HCT116 (cell line): ENCODE measurements around the gene RFTN1. TPM values are rescaled to one million over a fixed set of nuclear protein-coding genes. Genes with fewer than 3 reads are reported as not detected.

ENCODE experiments used
- ATAC-seq: fragments of 200-7000 bp; cut with Tn5 transposase; 2 replicates; pipeline ENCODE4 v1.9.1; 2020; ENCODE audit warnings: mild to moderate bottlenecking, moderate library complexity
- BruUV-seq: library from RNA; stranded (reverse); fragments of 400-500 nt; replicated peaks from 2 replicates; lab custom pipeline; 2021; lab: Mats Ljungman, UMichigan
- CTCF ChIA-PET: fragments of 300-600 bp; sonication (Branson Sonifier 250); formaldehyde crosslinking; loops from one replicate; lab custom pipeline; 2021; ENCODE audit warnings: antibody characterized with exemption; lab: Charles Lee
- POLR2A ChIA-PET: fragments of 300-600, 350-600 bp; sonication (Branson Sonifier 250); formaldehyde crosslinking; loops from one replicate; lab custom pipeline; 2021; ENCODE audit warnings: antibody characterized with exemption; lab: Charles Lee
- RAD21 ChIA-PET, 2 experiments: fragments of 300-600 bp; sonication (Branson Sonifier 250); formaldehyde crosslinking; loops; one replicate each; lab custom pipeline; 2023; ENCODE audit warnings: low total read pairs in 2 of 2; ENCODE audit not compliant: uncharacterized antibody in 2 of 2, unreplicated experiment in 2 of 2, low non-redundant PET in 1 of 2; lab: Charles Lee
- DNase-seq: peaks from one replicate; pipeline ENCODE4 v3.0.0-alpha.2; 2010; ENCODE audit warnings: low read depth, low spot score
- H2AFZ ChIP-seq: fragments of 200-600 bp; shearing (Covaris generic), sonication (generic); 2 replicates; pipeline ENCODE4 v1.6.1; 2017; ENCODE audit warnings: low read depth, mixed run types, mixed read lengths, antibody characterized with exemption, low read length; ENCODE audit not compliant: poor library complexity, severe bottlenecking
- H3K27ac ChIP-seq: 2 replicates; pipeline ENCODE4 v1.5.1; 2012; ENCODE audit warnings: low read depth, low read length
- H3K27me3 ChIP-seq: fragments of 200-600 bp; sonication (generic); 2 replicates; pipeline ENCODE4 v1.6.1; 2016; ENCODE audit warnings: mixed run types, low read length, mixed read lengths; ENCODE audit not compliant: insufficient read depth
- H3K36me3 ChIP-seq, 2 experiments: fragments of 200-500 bp in 1 of 2; fragments of 200-600 bp in 1 of 2; sonication (Bioruptor generic) in 1 of 2; sonication (generic) in 1 of 2; 2 replicates each; pipeline versions ENCODE4 v1.5.1 to v1.6.1; 2014 to 2016; ENCODE audit warnings: low read length in 2 of 2, inconsistent platforms in 1 of 2, mixed read lengths in 1 of 2, mixed run types in 1 of 2; ENCODE audit not compliant: insufficient read depth in 2 of 2, control insufficient read depth in 1 of 2
- H3K4me1 ChIP-seq, 2 experiments: fragments of 200-600 bp in 1 of 2; sonication (generic) in 1 of 2; 2 replicates each; pipeline versions ENCODE4 v1.5.1 to v1.6.1; 2012 to 2017; ENCODE audit warnings: low read length in 2 of 2, inconsistent platforms in 1 of 2, mild to moderate bottlenecking in 1 of 2, mixed read lengths in 1 of 2, mixed run types in 1 of 2, moderate library complexity in 1 of 2; ENCODE audit not compliant: insufficient read depth in 2 of 2, control insufficient read depth in 1 of 2
- H3K4me2 ChIP-seq: fragments of 200-600 bp; sonication (generic); 2 replicates; pipeline ENCODE4 v1.6.1; 2017; ENCODE audit warnings: mixed run types, low read length, mixed read lengths
- H3K4me3 ChIP-seq, 2 experiments: fragments of 200-600 bp in 1 of 2; sonication (generic) in 1 of 2; replicated peaks in 1 of 2; 2 replicates each; pipeline ENCODE4 v1.5.1; 2011 to 2016; ENCODE audit warnings: low read length in 2 of 2, control low read depth in 1 of 2, low read depth in 1 of 2, mild to moderate bottlenecking in 1 of 2, mixed read lengths in 1 of 2, mixed run types in 1 of 2
- H3K79me2 ChIP-seq: fragments of 200-600 bp; sonication (generic); 2 replicates; pipeline ENCODE4 v1.6.1; 2017; ENCODE audit warnings: mild to moderate bottlenecking, mixed run types, low read length, moderate library complexity, mixed read lengths; ENCODE audit not compliant: insufficient read depth
- H3K9ac ChIP-seq: fragments of 200-600 bp; sonication (generic); 2 replicates; pipeline ENCODE4 v1.6.1; 2016; ENCODE audit warnings: low read length, mixed read lengths
- H3K9me2 ChIP-seq: fragments of 200-600 bp; sonication (generic), shearing (Covaris generic); 2 replicates; pipeline ENCODE4 v1.6.1; 2017; ENCODE audit warnings: mixed run types, mild to moderate bottlenecking, moderate library complexity; ENCODE audit not compliant: insufficient read depth
- H3K9me3 ChIP-seq, 2 experiments: fragments of 200-500 bp in 1 of 2; fragments of 200-600 bp in 1 of 2; sonication (Bioruptor generic) in 1 of 2; sonication (generic) in 1 of 2; 2 replicates each; pipeline ENCODE4 v1.6.1; 2014 to 2017; ENCODE audit warnings: low read length in 2 of 2, mixed read lengths in 2 of 2, inconsistent platforms in 1 of 2, low read depth in 1 of 2, mild to moderate bottlenecking in 1 of 2, mixed run types in 1 of 2, moderate library complexity in 1 of 2; ENCODE audit not compliant: control insufficient read depth in 1 of 2, insufficient read depth in 1 of 2
- H4K20me1 ChIP-seq: fragments of 200-600 bp; sonication (generic), shearing (Covaris generic); 2 replicates; pipeline ENCODE4 v1.6.1; 2017; ENCODE audit warnings: mixed run types, mild to moderate bottlenecking, moderate library complexity; ENCODE audit not compliant: insufficient read depth
- ATF3 ChIP-seq: IDR thresholded peaks from 2 replicates; pipeline ENCODE4 v1.6.1; 2012
- CBX3 ChIP-seq: IDR thresholded peaks from 2 replicates; pipeline ENCODE4 v1.6.1; 2012; ENCODE audit warnings: low read depth
- CEBPB ChIP-seq: IDR thresholded peaks from 2 replicates; pipeline ENCODE4 v1.6.1; 2012; ENCODE audit warnings: low read depth
- EZH2 ChIP-seq: fragments of 200-600 bp; sonication (generic); IDR thresholded peaks from 2 replicates; pipeline ENCODE4 v1.6.1; 2017; ENCODE audit warnings: antibody characterized with exemption, mixed run types
- EZH2phosphoT487 ChIP-seq: fragments of 200-600 bp; IDR thresholded peaks from 2 replicates; pipeline ENCODE4 v1.6.1; 2018; ENCODE audit warnings: antibody characterized with exemption, borderline replicate concordance
- FOSL1 ChIP-seq: IDR thresholded peaks from 2 replicates; pipeline ENCODE4 v1.6.1; 2012; ENCODE audit warnings: low read depth
- JUND ChIP-seq: IDR thresholded peaks from 2 replicates; pipeline ENCODE4 v1.6.1; 2012
- MAX ChIP-seq: IDR thresholded peaks from 2 replicates; pipeline ENCODE4 v1.6.1; 2012
- POLR2A ChIP-seq: IDR thresholded peaks from 2 replicates; pipeline ENCODE4 v1.7.0; 2011; ENCODE audit warnings: borderline replicate concordance; ENCODE audit not compliant: insufficient read depth, insufficient read length; ENCODE audit errors: extremely low read depth
- RAD21 ChIP-seq: IDR thresholded peaks from 2 replicates; pipeline ENCODE4 v1.6.1; 2012; ENCODE audit warnings: low read depth, mild to moderate bottlenecking
- SIN3A ChIP-seq: IDR thresholded peaks from 2 replicates; pipeline ENCODE4 v1.6.1; 2012; ENCODE audit warnings: low read depth
- SP1 ChIP-seq: IDR thresholded peaks from 2 replicates; pipeline ENCODE4 v1.6.1; 2012; ENCODE audit warnings: low read depth
- SRF ChIP-seq: IDR thresholded peaks from 2 replicates; pipeline ENCODE4 v1.6.1; 2012; ENCODE audit warnings: low read depth
- TCF7L2 ChIP-seq: IDR thresholded peaks from 2 replicates; pipeline ENCODE4 v1.7.0; 2011; ENCODE audit warnings: borderline replicate concordance, inconsistent platforms; ENCODE audit not compliant: insufficient read depth, insufficient read length; ENCODE audit errors: extremely low read depth
- YY1 ChIP-seq: IDR thresholded peaks from 2 replicates; pipeline ENCODE4 v1.6.1; 2011; ENCODE audit warnings: low read length, low read depth, moderate library complexity, mild to moderate bottlenecking; ENCODE audit not compliant: insufficient replicate concordance; ENCODE audit errors: extremely low read depth
- ZFX ChIP-seq: fragments of 450-650 bp; IDR thresholded peaks from 2 replicates; pipeline ENCODE4 v1.6.1; 2017
- ZNF274 ChIP-seq: fragments of 200-500 bp; sonication (Bioruptor generic); IDR thresholded peaks from 2 replicates; pipeline ENCODE4 v1.6.1; 2014; ENCODE audit warnings: mild to moderate bottlenecking, low read depth, low read length, inconsistent platforms
- intact Hi-C: fragments of 100-400 bp; cut with micrococcal nuclease; formaldehyde crosslinking; loops from 2 replicates; pipeline ENCODE4 v1.10.0; 2022
- total RNA-seq: library from RNA; stranded (reverse); gene quantifications from one replicate; pipeline ENCODE4 v1.2.1, GENCODE V29; 2021; ENCODE audit not compliant: unreplicated experiment
- TF ChIP-seq, protein P1 (sequence below): IDR thresholded peaks from 2 replicates; pipeline ENCODE4 v1.6.1; 2011; ENCODE audit warnings: mild to moderate bottlenecking, low read length, moderate library complexity; ENCODE audit not compliant: insufficient replicate concordance; ENCODE audit errors: extremely low read depth

Gene RFTN1
- total RNA-seq, 1 experiment from 2014 or later, result 3.9 TPM

DNA sequence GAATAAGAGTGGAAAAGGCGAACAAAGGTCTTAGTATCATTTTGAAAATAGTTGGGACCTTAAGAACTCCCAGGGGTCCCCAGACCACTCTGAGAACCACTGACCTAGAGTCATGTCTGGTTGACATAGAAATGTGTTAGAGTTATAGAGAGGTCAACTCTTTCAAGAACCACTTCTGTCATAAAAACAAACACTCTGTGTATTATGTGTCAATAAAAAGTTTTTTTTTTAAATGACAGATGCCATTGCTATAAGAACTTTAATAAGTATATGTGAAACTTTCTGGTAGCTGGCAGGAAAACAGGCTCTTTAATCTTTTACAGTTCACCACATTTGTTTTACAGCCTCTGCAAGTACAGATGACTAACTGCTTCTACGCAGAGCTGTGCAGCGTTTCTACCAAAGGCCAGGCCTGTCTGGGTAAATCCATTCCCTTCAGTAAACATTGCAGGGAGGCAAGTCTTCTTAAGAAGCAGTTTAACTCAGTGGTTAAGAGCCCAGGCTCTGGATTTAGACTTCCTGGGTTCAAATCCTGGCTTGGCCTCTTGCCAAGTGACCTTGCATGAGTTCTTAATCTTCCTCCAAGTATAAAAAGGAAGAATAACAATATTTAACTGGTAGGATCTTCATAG lies 56.6 kb downstream of the RFTN1 start:
- ATAC-seq, result no peak

GRCh38 chr3:16455966-16456365 lies 57.5 kb downstream of the RFTN1 start:
- Histone ChIP-seq H3K9me2 (no peaks in the 10 kb centered on the region), H3K79me2 (no peaks in the 10 kb centered on the region), H2AFZ (no peak overlapping the region), H3K9ac (no peak overlapping the region), H3K4me3 (no peak overlapping the region), H4K20me1 (no peaks in the 10 kb centered on the region), H3K4me1 (no peaks in the 10 kb centered on the region), H3K9me3 (no peaks in the 10 kb centered on the region), H3K36me3 (no peaks in the 10 kb centered on the region), H3K4me2 (no peak overlapping the region), H3K27ac (no peak overlapping the region), H3K27me3 (no peaks in the 10 kb centered on the region)
- POLR2A ChIA-PET, result interaction anchor here (0.8 kb wide), 1 partner anchor 10 kb away, joined by 6 read pairs; no protein-coding TSS in a partner anchor
- intact Hi-C loops, result no loop called here
- ATAC-seq (no peak), DNase-seq (no peak)
- BruUV-seq, result no TSS peak
- CTCF ChIA-PET, result no interaction called here
- RAD21 ChIA-PET, result no interaction called here
- TF ChIP-seq TCF7L2 (no peak), SP1 (no peak), RAD21 (no peak), ZFX (no peak), FOSL1 (no peak), EZH2 (no peak), CEBPB (no peak), POLR2A (no peak), YY1 (no peak), MAX (no peak)
- TF ChIP-seq, protein P1, sequence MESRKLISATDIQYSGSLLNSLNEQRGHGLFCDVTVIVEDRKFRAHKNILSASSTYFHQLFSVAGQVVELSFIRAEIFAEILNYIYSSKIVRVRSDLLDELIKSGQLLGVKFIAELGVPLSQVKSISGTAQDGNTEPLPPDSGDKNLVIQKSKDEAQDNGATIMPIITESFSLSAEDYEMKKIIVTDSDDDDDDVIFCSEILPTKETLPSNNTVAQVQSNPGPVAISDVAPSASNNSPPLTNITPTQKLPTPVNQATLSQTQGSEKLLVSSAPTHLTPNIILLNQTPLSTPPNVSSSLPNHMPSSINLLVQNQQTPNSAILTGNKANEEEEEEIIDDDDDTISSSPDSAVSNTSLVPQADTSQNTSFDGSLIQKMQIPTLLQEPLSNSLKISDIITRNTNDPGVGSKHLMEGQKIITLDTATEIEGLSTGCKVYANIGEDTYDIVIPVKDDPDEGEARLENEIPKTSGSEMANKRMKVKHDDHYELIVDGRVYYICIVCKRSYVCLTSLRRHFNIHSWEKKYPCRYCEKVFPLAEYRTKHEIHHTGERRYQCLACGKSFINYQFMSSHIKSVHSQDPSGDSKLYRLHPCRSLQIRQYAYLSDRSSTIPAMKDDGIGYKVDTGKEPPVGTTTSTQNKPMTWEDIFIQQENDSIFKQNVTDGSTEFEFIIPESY, result no peak

More for the DNA sequence above, 56.6 kb downstream of the RFTN1 start:
- DNase-seq, result no peak
- no TSS peak for BruUV-seq
- no peaks in the 10 kb centered on the region for H3K79me2 ChIP-seq
- H3K4me1 ChIP-seq, result no peaks in the 10 kb centered on the region
- no peak overlapping the region for H3K4me2 ChIP-seq
- H3K9me3 ChIP-seq, result no peaks in the 10 kb centered on the region
- H3K27me3 ChIP-seq, result no peaks in the 10 kb centered on the region
- intact Hi-C loops, result no loop called here
- POLR2A ChIA-PET, result no interaction called here
- H2AFZ ChIP-seq, result no peak overlapping the region
- no peaks in the 10 kb centered on the region for H3K9me2 ChIP-seq
- CTCF ChIA-PET, result no interaction called here
- H4K20me1 ChIP-seq, result no peaks in the 10 kb centered on the region
- no peak overlapping the region for H3K4me3 ChIP-seq
- H3K9ac ChIP-seq, result no peak overlapping the region
- TF ChIP-seq ZFX (no peak), FOSL1 (no peak), POLR2A (no peak), YY1 (no peak), EZH2 (no peak), SIN3A (no peak), CBX3 (no peak), ZNF274 (no peak), ATF3 (no peak), CEBPB (no peak), SRF (no peak), SP1 (no peak), JUND (no peak), EZH2phosphoT487 (no peak)
- no peaks in the 10 kb centered on the region for H3K36me3 ChIP-seq
- no peak overlapping the region for H3K27ac ChIP-seq
- RAD21 ChIA-PET, result no interaction called here
